OCI-LY3 (cell line): ENCODE results near the gene ABCC9.

Source experiments
- H2AFZ ChIP-seq: fragments of 200-600, 300-600 bp; shearing (Covaris generic); 2 replicates; pipeline ENCODE4 v1.6.0; 2014; ENCODE audit warnings: antibody characterized with exemption, low read depth, low read length
- H3K27ac ChIP-seq: fragments of 200-600, 300-600 bp; sonication (generic); 2 replicates; pipeline ENCODE4 v1.5.1; 2014; ENCODE audit warnings: mild to moderate bottlenecking, low read length, moderate library complexity, mixed read lengths
- H3K27me3 ChIP-seq: fragments of 200-600, 300-600 bp; sonication (generic); 2 replicates; pipeline ENCODE4 v1.6.1; 2014; ENCODE audit warnings: low read depth, low read length, mixed read lengths
- H3K36me3 ChIP-seq: fragments of 200-600, 300-600 bp; sonication (generic); replicated peaks from 2 replicates; pipeline ENCODE3; 2014; ENCODE audit warnings: low read depth, low read length, mixed read lengths
- H3K4me1 ChIP-seq: fragments of 300-600, 200-600 bp; sonication (generic); 2 replicates; pipeline ENCODE4 v1.6.1; 2014; ENCODE audit warnings: low read length, mixed read lengths
- H3K4me2 ChIP-seq: fragments of 200-600, 300-600 bp; sonication (generic); 2 replicates; pipeline ENCODE4 v1.6.1; 2014; ENCODE audit warnings: low read length, mixed read lengths
- H3K4me3 ChIP-seq: fragments of 300-600, 200-600 bp; sonication (generic); 2 replicates; pipeline ENCODE4 v1.5.1; 2014; ENCODE audit warnings: antibody characterized with exemption, mild to moderate bottlenecking, low read length, moderate library complexity
- H3K79me2 ChIP-seq: fragments of 300-600, 200-600 bp; shearing (Covaris generic); 2 replicates; pipeline ENCODE4 v1.6.1; 2014; ENCODE audit warnings: mild to moderate bottlenecking, low read length, mixed read lengths
- H3K9ac ChIP-seq: fragments of 300-600, 200-600 bp; shearing (Covaris generic); 2 replicates; pipeline ENCODE4 v1.6.0; 2014; ENCODE audit warnings: mild to moderate bottlenecking, low read length, moderate library complexity
- H3K9me3 ChIP-seq: fragments of 200-600, 300-600 bp; shearing (Covaris generic); 2 replicates; pipeline ENCODE4 v1.6.1; 2014; ENCODE audit warnings: low read length, mixed read lengths; ENCODE audit not compliant: insufficient read depth
- H4K20me1 ChIP-seq: fragments of 200-600, 300-600 bp; sonication (generic); 2 replicates; pipeline ENCODE4 v1.6.1; 2016; ENCODE audit warnings: low read length, mixed read lengths; ENCODE audit not compliant: insufficient read depth
- CTCF ChIP-seq: fragments of 200-600, 300-600 bp; sonication (generic); IDR thresholded peaks from 2 replicates; pipeline ENCODE4 v1.5.1; 2014; ENCODE audit warnings: antibody characterized with exemption, low read length, low read depth
- EZH2phosphoT487 ChIP-seq: fragments of 200-600 bp; shearing (Covaris generic); IDR thresholded peaks from 2 replicates; pipeline ENCODE4 v1.6.1; 2018; ENCODE audit warnings: antibody characterized with exemption, mixed run types, low read depth

ABCC9 gene

GRCh38 chr12:21962821-21963220, 21.6 kb upstream of the ABCC9 start:
- Histone ChIP-seq H4K20me1 (no peaks in the 10 kb centered on the region), H3K27ac (no peak overlapping the region), H3K9me3 (no peaks in the 10 kb centered on the region), H3K4me3 (no peak overlapping the region), H3K9ac (no peak overlapping the region), H3K4me1 (no peaks in the 10 kb centered on the region), H3K4me2 (no peak overlapping the region), H2AFZ (no peak overlapping the region), H3K79me2 (no peaks in the 10 kb centered on the region), H3K27me3 (no peaks in the 10 kb centered on the region), H3K36me3 (no peaks in the 10 kb centered on the region)
- no peak for TF ChIP-seq CTCF
- no peak for TF ChIP-seq EZH2phosphoT487

GRCh38 chr12:21962236-21962635, 21.0 kb upstream of the ABCC9 start:
- no peaks in the 10 kb centered on the region for H3K9me3 ChIP-seq
- no peaks in the 10 kb centered on the region for H4K20me1 ChIP-seq
- no peak overlapping the region for H3K27ac ChIP-seq
- no peaks in the 10 kb centered on the region for H3K79me2 ChIP-seq
- H3K9ac ChIP-seq: no peak overlapping the region
- no peak for TF ChIP-seq CTCF
- TF ChIP-seq EZH2phosphoT487: no peak
- no peak overlapping the region for H3K4me2 ChIP-seq
- H3K27me3 ChIP-seq: no peaks in the 10 kb centered on the region
- no peak overlapping the region for H2AFZ ChIP-seq
- no peak overlapping the region for H3K4me3 ChIP-seq
- H3K4me1 ChIP-seq: no peaks in the 10 kb centered on the region
- H3K36me3 ChIP-seq: no peaks in the 10 kb centered on the region

- Histone ChIP-seq H3K4me1 (no peaks in the 10 kb centered on the region), H3K79me2 (no peaks in the 10 kb centered on the region), H3K4me2 (no peak overlapping the region), H3K9me3 (no peaks in the 10 kb centered on the region), H3K9ac (no peak overlapping the region), H3K27me3 (no peaks in the 10 kb centered on the region), H4K20me1 (no peaks in the 10 kb centered on the region), H2AFZ (no peak overlapping the region), H3K36me3 (no peaks in the 10 kb centered on the region), H3K4me3 (no peak overlapping the region), H3K27ac (no peak overlapping the region)
- TF ChIP-seq EZH2phosphoT487 (no peak), CTCF (no peak)
These were observed 9.4 kb upstream of the ABCC9 start for GRCh38 chr12:21950649-21951048.

- Histone ChIP-seq H3K27ac (no peak overlapping the region), H3K9me3 (no peaks in the 10 kb centered on the region), H4K20me1 (no peaks in the 10 kb centered on the region), H3K27me3 (no peaks in the 10 kb centered on the region), H3K36me3 (no peaks in the 10 kb centered on the region), H3K4me3 (no peak overlapping the region), H3K79me2 (no peaks in the 10 kb centered on the region), H2AFZ (no peak overlapping the region), H3K4me1 (no peaks in the 10 kb centered on the region), H3K4me2 (no peak overlapping the region), H3K9ac (no peak overlapping the region)
- TF ChIP-seq EZH2phosphoT487 (no peak), CTCF (no peak)
These were observed 7.8 kb upstream of the ABCC9 start for GRCh38 chr12:21949036-21949435.
